Measurements from ENCODE around the gene NEIL3.

- TF ChIP-seq, protein P1, sequence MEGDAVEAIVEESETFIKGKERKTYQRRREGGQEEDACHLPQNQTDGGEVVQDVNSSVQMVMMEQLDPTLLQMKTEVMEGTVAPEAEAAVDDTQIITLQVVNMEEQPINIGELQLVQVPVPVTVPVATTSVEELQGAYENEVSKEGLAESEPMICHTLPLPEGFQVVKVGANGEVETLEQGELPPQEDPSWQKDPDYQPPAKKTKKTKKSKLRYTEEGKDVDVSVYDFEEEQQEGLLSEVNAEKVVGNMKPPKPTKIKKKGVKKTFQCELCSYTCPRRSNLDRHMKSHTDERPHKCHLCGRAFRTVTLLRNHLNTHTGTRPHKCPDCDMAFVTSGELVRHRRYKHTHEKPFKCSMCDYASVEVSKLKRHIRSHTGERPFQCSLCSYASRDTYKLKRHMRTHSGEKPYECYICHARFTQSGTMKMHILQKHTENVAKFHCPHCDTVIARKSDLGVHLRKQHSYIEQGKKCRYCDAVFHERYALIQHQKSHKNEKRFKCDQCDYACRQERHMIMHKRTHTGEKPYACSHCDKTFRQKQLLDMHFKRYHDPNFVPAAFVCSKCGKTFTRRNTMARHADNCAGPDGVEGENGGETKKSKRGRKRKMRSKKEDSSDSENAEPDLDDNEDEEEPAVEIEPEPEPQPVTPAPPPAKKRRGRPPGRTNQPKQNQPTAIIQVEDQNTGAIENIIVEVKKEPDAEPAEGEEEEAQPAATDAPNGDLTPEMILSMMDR (IDR thresholded peaks at IDR 0.05; ENCODE audit: insufficient read depth, low read length): no peak
- no peak for TF ChIP-seq GABPA (IDR thresholded peaks at IDR 0.05; ENCODE audit: low read depth)
Observed at GRCh38 chr4:177320721-177321120, 11.0 kb downstream of the NEIL3 start.
